HG03469 (cell line): ENCODE data around the gene FAM222B.
"Not testable (repeated sequence)": the region's sequence is repeated elsewhere in the genome, so short reads cannot be mapped to it uniquely, and the experiment has no call there.

Experiments
- ATAC-seq: cut with Tn5 transposase; IDR thresholded peaks from one replicate; pipeline ENCODE4 v1.9.1; 2021; ENCODE audit warnings: mild to moderate bottlenecking, moderate library complexity, moderate number of reproducible peaks; ENCODE audit not compliant: unreplicated experiment

Gene FAM222B

GRCh38 chr17:28747801-28748750, 94.5 kb downstream of the FAM222B start:
- no peak for ATAC-seq

DNA sequence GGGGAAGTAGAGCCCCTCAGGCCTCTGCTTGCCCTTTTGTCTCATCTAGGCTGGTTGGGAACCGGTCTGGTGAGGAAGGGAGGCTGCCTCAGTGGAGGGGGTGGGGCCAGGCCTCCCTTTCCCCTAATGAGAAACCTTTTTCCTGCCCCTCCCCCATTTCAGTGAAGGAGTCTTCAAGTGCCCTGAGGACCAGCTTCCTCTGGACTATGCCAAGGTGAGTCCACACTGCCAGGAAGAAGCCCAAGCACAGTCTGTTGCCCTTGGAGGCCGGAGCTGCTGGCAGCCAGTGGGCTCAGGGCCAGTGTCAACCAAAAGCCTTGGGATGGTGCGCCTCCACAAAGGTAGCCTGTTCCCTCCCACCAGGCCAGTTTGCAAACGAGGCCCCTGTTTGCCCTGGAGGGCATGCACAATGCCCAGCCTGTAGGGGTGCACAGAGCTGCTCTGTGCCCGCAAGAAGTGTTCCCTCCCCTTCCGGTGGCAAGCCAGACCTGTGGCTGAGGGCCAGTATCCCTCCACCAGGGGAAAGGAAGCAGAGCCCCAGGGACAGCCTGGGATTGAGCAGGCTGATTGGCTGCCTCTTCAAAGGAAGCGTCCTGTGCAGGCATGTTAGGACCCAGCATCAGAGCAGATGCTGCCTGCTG, 95.4 kb downstream of the FAM222B start:
- ATAC-seq: no peak

GRCh38 chr17:28746611-28747050, 96.0 kb downstream of the FAM222B start:
- no peak for ATAC-seq

DNA sequence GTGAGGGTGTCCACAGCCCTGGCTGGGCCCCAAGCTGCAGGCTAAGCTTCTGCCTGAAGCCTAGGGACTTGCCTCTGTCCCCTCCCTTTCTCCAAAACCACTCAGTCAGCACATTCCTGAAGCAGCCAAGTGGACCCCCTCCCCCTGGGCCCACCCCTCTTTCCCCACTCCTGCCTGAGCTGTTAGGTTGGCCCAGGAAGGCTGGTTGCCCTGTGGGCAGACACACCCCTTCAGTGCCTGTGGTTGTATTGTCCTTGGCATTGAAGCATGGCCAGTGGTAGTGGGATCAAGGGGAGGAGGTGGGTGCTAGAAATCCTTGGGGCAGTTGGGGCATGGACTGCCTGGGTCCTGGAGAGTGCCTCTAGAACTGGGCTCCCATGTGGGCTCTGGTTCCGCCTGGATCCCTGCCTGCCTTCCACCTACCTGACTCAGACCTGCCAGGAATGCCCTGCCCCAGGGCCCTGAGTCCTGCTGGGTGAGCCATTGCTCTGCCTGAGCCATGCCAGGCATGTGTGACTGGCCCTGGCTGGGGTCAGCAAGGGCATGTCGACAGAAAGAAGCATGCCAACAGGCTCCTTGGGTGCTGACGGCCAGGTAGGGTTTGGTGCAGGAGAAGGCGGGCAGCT, 96.7 kb downstream of the FAM222B start:
- ATAC-seq: no peak

DNA sequence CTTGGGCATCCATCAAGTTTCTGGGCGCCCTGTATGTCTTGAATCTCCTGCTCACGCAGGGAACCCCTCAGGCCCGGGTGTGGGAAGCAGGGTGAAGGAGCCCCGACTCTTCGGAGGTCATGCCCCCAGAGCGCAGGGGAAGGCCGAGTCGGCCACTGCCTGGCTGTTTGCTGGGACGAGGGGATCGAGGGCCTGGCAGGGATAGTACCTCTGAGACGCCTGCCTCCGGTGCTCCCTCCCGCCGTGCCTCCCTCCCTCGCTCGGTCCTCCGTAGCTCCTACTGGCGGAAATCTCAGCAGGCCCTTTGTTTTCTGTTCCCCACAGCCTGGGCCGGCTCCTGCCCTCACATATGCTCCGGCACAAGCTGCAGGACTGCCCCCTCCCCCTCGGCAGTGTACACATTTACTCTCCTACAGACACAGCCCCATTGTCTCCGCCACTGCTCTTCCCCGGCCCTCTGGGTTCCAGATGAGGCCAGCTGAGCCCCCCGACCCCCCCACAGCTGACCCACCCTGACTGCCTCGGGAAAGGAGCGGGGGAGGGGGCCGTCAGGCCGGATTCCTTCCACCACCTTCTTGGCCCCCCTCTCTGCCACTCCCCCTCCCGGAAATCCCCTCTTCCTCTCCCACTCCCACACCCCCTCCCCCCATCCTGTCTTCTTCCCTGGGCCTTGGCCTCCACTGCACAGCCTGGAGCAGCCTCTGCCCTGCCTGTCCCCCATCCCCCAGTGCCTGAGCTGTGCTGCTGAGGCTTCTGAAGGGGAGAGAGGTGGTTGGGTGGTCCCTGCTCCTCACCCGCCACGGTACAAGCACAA, 97.4 kb downstream of the FAM222B start:
- no peak for ATAC-seq

GRCh38 chr17:28744104-28744971, 98.3 kb downstream of the FAM222B start:
- ATAC-seq: no peak

DNA sequence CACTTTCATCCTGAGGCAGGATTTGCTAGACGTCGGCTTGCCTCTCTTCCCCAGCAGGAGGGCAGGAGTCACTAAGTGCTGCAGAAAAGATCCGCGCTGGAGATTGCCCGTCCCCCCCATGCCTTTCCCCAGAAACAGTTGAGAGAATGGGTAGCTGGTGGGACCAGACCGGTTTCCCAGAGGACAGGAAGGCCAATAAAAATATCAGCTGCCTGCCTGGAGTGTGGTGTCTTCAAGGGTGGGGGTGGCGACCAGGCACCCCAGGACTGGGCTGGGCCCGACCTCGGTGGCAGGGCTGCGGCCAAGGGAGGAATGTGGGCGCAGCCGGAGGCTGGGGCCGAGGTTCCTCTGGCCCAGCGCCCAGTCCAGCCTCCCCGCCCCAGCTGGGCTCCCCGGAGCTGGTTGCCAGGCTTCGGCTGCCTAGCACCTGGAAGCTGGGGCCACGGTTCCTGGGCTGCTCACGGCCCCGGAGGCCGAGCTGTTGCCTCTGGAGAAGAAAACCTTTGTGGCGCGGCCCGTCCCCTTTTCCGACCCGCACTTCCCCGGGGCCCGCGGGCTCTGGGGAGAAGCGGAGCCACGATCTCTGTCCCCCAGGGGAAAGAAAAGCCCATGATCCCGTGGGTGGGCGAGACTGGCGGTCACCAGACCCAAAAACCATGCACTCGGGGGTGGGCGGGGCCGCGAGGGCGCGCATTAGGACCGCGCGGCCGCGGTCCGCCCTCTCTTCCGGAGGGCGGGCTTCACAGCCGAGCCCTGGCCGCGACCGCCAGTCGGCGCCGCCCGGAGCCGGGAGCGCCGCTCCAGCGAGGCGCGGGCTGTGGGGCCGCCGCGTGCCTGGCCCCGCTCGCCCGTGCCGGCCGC, 99.1 kb downstream of the FAM222B start, which contains the start of gene TRAF4:
Gene TRAF4 (plus strand): TSS at position 769 of the 861 bp plus-strand sequence. CDS start 102 bp downstream, outside the sequence.
- peak; percentile 30 for ATAC-seq

DNA sequence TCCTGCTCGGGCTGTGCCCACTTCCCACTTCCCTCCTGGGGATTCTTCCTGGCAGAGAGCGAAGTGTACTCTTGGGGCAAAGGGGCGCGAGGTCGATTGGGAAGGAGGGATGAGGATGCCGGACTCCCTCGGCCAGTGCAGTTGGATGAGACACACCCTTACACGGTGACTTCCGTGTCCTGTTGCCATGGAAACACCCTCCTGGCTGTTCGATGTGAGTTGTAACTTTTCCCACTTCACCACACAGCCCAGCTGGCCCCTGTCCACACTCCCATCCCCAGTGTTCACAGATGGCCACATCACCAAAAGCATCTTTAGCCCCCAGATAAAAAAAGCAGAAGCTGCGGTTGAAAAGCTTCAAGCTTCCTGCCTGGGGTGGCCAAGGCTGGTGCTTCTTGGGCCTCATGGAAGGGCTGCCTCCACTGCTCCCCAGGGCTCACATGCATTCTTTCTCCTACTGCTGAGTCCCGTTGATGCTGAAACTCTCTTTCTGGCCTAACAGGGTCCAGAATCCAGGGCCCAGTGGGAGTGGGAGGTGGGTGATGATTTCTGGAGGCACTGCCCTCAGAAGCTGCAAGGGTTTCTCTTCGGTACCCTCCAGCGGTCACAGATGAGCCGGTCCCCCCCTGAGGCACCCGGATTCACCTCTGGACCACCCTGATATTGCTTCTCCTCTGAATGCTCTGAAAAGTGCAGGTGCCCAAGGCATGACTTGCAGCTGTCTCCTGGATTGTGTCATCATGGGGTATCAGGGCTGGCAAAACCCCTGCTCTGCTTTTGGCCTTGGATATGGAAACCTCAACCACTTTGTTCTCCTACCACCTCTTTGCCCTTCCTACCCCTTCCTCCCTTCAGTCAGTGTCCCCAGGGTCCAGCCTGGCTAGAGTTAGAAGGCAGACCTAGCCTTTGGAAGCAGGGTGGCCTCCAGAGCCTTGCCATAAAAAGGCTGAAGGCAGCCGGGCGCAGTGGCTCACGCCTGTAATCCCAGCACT, 100.9 kb downstream of the FAM222B start:
- no peak for ATAC-seq

GRCh38 chr17:28740406-28741357, 101.9 kb downstream of the FAM222B start:
- ATAC-seq: no peak

DNA sequence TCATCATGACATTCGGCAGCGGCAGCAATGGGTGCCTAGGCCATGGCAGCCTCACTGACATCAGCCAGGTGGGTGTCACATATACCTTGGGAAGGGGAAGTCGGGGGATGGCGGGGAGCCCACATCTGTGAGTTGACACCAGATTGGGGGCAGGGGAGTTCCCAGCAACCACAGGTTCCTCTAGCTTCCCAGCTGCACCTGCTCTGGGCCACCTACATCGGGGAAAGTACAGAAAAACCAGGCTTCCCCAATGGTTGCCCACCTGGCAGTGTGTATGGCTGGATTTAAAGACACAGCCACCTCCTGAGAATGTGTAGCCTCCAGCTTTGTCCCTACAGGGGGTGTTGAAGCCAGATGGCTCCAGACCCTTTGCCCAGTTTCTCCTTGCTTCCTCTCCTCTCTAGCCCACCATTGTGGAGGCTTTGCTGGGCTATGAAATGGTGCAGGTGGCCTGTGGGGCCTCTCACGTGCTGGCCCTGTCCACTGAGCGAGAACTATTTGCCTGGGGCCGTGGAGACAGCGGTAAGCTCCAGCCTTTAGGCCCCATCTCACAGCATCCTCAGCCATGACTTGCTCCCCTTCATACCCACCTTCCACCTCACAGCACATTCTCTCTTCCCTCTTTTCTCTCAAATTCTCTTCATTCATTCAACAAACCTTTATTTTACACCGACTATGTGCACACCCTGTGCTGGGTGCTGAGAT, 103.8 kb downstream of the FAM222B start:
- ATAC-seq: no peak

- peak; percentile 37 for ATAC-seq
Observed at GRCh38 chr17:28737770-28738679, 104.6 kb downstream of the FAM222B start.

DNA sequence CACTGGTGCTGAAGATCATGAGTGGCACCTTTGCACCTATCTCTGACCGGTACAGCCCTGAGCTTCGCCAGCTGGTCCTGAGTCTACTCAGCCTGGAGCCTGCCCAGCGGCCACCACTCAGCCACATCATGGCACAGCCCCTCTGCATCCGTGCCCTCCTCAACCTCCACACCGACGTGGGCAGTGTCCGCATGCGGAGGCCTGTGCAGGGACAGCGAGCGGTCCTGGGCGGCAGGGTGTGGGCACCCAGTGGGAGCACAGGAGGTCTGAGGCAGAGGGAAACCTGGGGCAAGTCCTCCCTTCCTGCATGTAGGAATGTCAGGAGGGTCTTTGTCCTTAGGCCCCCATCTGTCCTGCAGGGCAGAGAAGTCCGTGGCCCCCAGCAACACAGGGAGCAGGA, 105.3 kb downstream of the FAM222B start:
- no peak for ATAC-seq

GRCh38 chr17:28735913-28736769, 106.4 kb downstream of the FAM222B start:
- not testable (repeated sequence) for ATAC-seq

DNA sequence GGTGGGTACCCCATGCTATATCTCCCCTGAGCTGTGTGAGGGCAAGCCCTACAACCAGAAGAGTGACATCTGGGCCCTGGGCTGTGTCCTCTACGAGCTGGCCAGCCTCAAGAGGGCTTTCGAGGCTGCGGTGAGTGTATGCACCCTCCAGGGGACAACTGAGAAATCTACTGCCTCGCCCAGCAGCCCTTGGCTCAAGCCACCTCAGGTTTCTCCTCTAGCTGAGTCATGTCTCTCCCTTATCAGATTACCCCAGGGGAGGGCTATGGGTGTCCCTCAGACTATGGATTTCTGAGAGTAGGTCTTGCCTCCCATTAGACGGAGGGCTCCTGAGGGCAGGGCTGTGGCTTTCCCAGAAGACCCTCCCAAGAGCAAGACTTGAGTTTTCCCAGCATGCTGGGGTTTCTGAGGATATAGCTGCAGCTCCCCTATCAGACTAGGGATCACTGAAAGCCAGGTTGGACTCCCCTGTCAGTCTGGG, 107.3 kb downstream of the FAM222B start:
- no peak for ATAC-seq
